CD14-positive monocyte (primary cell): ENCODE measurements around the gene SOHLH1. TPM values are rescaled to one million over a fixed set of nuclear protein-coding genes. Genes with fewer than 3 reads are reported as not detected.

ENCODE experiments used
- DNase-seq, 3 donors: peaks; one replicate each; pipeline ENCODE4 v3.0.0-alpha.2; 2011 to 2022
- H2AFZ ChIP-seq: 2 replicates; pipeline ENCODE4 v1.6.0; 2012; ENCODE audit warnings: mild to moderate bottlenecking, low read depth, low read length, inconsistent platforms; ENCODE audit not compliant: insufficient read depth, poor library complexity, severe bottlenecking
- H3K27ac ChIP-seq, 2 donors: 1 replicate in 1 of 2; 2 replicates in 1 of 2; pipeline ENCODE4 v1.5.1; 2012 to 2013; ENCODE audit warnings: low read length in 2 of 2, control low read depth in 1 of 2, inconsistent platforms in 1 of 2, low read depth in 1 of 2, mild to moderate bottlenecking in 1 of 2
- H3K27me3 ChIP-seq, 2 donors: one replicate each; pipeline versions ENCODE4 v1.6.0 to v1.6.1; 2011 to 2013; ENCODE audit warnings: low read length in 2 of 2; ENCODE audit not compliant: control insufficient read depth in 2 of 2, insufficient read depth in 2 of 2
- H3K36me3 ChIP-seq, 2 donors: replicated peaks in 1 of 2; 1 replicate in 1 of 2; 2 replicates in 1 of 2; pipeline versions ENCODE4 v1.5.1 to v1.6.1; 2012 to 2013; ENCODE audit warnings: low read length in 2 of 2, control low read depth in 1 of 2, inconsistent platforms in 1 of 2, mild to moderate bottlenecking in 1 of 2; ENCODE audit not compliant: insufficient read depth in 2 of 2, control insufficient read depth in 1 of 2
- H3K4me1 ChIP-seq, 2 donors: 1 replicate in 1 of 2; 2 replicates in 1 of 2; pipeline versions ENCODE4 v1.5.1 to v1.6.1; 2012 to 2013; ENCODE audit warnings: low read length in 2 of 2, control low read depth in 1 of 2, inconsistent platforms in 1 of 2, mild to moderate bottlenecking in 1 of 2, moderate library complexity in 1 of 2; ENCODE audit not compliant: insufficient read depth in 2 of 2, control insufficient read depth in 1 of 2
- H3K4me2 ChIP-seq: replicated peaks from 2 replicates; pipeline ENCODE3; 2012; ENCODE audit warnings: low read length, moderate library complexity, mild to moderate bottlenecking; ENCODE audit not compliant: poor library complexity, severe bottlenecking; ENCODE audit errors: extremely low read depth
- H3K4me3 ChIP-seq, 3 experiments: fragments of 200-600 bp in 1 of 3; sonication (generic) in 1 of 3; replicated peaks in 1 of 3; 1 replicate in 2 of 3; 2 replicates in 1 of 3; pipeline ENCODE4 v1.5.1; 2011 to 2013; ENCODE audit warnings: low read length in 3 of 3, mild to moderate bottlenecking in 3 of 3, control low read depth in 2 of 3, low read depth in 2 of 3, inconsistent platforms in 1 of 3, moderate library complexity in 1 of 3
- H3K79me2 ChIP-seq: 2 replicates; pipeline ENCODE4 v1.6.0; 2012; ENCODE audit warnings: mild to moderate bottlenecking, control low read depth, inconsistent platforms, low read length, moderate library complexity; ENCODE audit not compliant: insufficient read depth
- H3K9ac ChIP-seq: 2 replicates; pipeline ENCODE4 v1.6.0; 2017; ENCODE audit warnings: low read length, mild to moderate bottlenecking; ENCODE audit not compliant: insufficient read depth, poor library complexity, severe bottlenecking
- H3K9me3 ChIP-seq, 2 donors: replicated peaks in 1 of 2; 1 replicate in 1 of 2; 2 replicates in 1 of 2; pipeline versions ENCODE4 v1.5.1 to v1.6.1; 2012 to 2013; ENCODE audit warnings: low read length in 2 of 2, control low read depth in 1 of 2; ENCODE audit not compliant: control insufficient read depth in 1 of 2, insufficient read depth in 1 of 2
- H4K20me1 ChIP-seq: 2 replicates; pipeline ENCODE4 v1.6.0; 2012; ENCODE audit warnings: mild to moderate bottlenecking, low read length, control low read depth, moderate library complexity; ENCODE audit not compliant: insufficient read depth
- H3K27ac Mint-ChIP-seq, 7 donors: one replicate each; pipeline ENCODE4 v1.8.0; 2020; ENCODE audit warnings: mild to moderate bottlenecking in 7 of 7, mixed read lengths in 7 of 7, moderate library complexity in 6 of 7, inconsistent platforms in 2 of 7
- H3K27me3 Mint-ChIP-seq, 3 donors: one replicate each; pipeline ENCODE4 v1.8.0; 2021 to 2022; ENCODE audit warnings: low read depth in 3 of 3, mild to moderate bottlenecking in 3 of 3, mixed read lengths in 3 of 3, moderate library complexity in 3 of 3, inconsistent platforms in 1 of 3
- H3K36me3 Mint-ChIP-seq, 2 donors: one replicate each; pipeline ENCODE4 v1.8.0; 2020; ENCODE audit warnings: mixed read lengths in 2 of 2, inconsistent platforms in 1 of 2, mild to moderate bottlenecking in 1 of 2
- H3K4me1 Mint-ChIP-seq: one replicate; pipeline ENCODE4 v1.8.0; 2020; ENCODE audit warnings: mild to moderate bottlenecking, mixed read lengths
- H3K4me3 Mint-ChIP-seq, 2 donors: one replicate each; pipeline ENCODE4 v1.8.0; 2020; ENCODE audit warnings: mild to moderate bottlenecking in 2 of 2, mixed read lengths in 2 of 2, moderate library complexity in 1 of 2
- H3K9me3 Mint-ChIP-seq, 7 donors: one replicate each; pipeline ENCODE4 v1.8.0; 2020 to 2022; ENCODE audit warnings: mixed read lengths in 7 of 7, mild to moderate bottlenecking in 6 of 7, moderate library complexity in 6 of 7, inconsistent platforms in 2 of 7
- CTCF ChIP-seq: fragments of 200-600 bp; IDR thresholded peaks from one replicate; pipeline ENCODE4 v1.8.0; 2022; ENCODE audit warnings: antibody characterized with exemption, mild to moderate bottlenecking
- WGBS: methylation state at CpG from one replicate; pipeline ENCODE4 v1.1.5; 2013; ENCODE audit warnings: missing lambda C conversion rate; ENCODE audit not compliant: insufficient coverage; 5-methylcytosine and 5-hydroxymethylcytosine counted together
- intact Hi-C, 2 donors: fragments of 100-400 bp; cut with micrococcal nuclease; formaldehyde crosslinking; loops; one replicate each; pipeline versions ENCODE4 v1.15.0 to v1.15.1; 2023
- polyA plus RNA-seq, 3 donors: library from polyadenylated mRNA; depleted of rRNA in 1 of 3; unstranded in 2 of 3; stranded (reverse) in 1 of 3; fragments of 300-500 nt in 2 of 3; fragments of >200 nt in 1 of 3; fragmentation: Illumina TruSeq in 2 of 3; gene quantifications; 1 replicate in 2 of 3; 2 replicates in 1 of 3; pipeline ENCODE4 v1.2.3, GENCODE V29; 2012 to 2021

Gene SOHLH1
- polyA plus RNA-seq, 3 donors: not detected

GRCh38 chr9:135689011-135689410, 10.3 kb downstream of the SOHLH1 start:
- no peaks in the 10 kb centered on the region for H3K4me1 ChIP-seq
- Mint-ChIP-seq H3K36me3 (no peaks in the 10 kb centered on the region), H3K4me1 (no peaks in the 10 kb centered on the region), H3K27ac (no peak overlapping the region), H3K4me3 (no peak overlapping the region), H3K9me3 (peaks cover 0 to 2% (median 0%) of the 10 kb centered on the region in 7 donors), H3K27me3 (peaks cover 0 to 1% (median 0%) of the 10 kb centered on the region in 3 donors)
- no peak for TF ChIP-seq CTCF
- no peak for DNase-seq
- H2AFZ ChIP-seq: no peak overlapping the region
- H3K27me3 ChIP-seq: no peaks in the 10 kb centered on the region
- H3K4me2 ChIP-seq: no peak overlapping the region
- H3K9me3 ChIP-seq: no peaks in the 10 kb centered on the region
- intact Hi-C loops: no loop called here
- no peaks in the 10 kb centered on the region for H3K36me3 ChIP-seq
- no peaks in the 10 kb centered on the region for H3K79me2 ChIP-seq
- H3K27ac ChIP-seq: no peak overlapping the region
- 92% methylated on average over 9 of the region's 10 CpGs for WGBS
- H4K20me1 ChIP-seq: no peaks in the 10 kb centered on the region
- no peak overlapping the region for H3K9ac ChIP-seq
- no peak overlapping the region for H3K4me3 ChIP-seq

- Mint-ChIP-seq H3K4me3 (no peak overlapping the region), H3K36me3 (no peaks in the 10 kb centered on the region), H3K27me3 (no peaks in the 10 kb centered on the region), H3K27ac (no peak overlapping the region), H3K9me3 (peaks cover 0 to 2% (median 0%) of the 10 kb centered on the region in 7 donors), H3K4me1 (no peaks in the 10 kb centered on the region)
- Histone ChIP-seq H4K20me1 (no peaks in the 10 kb centered on the region), H2AFZ (no peak overlapping the region), H3K9me3 (no peaks in the 10 kb centered on the region), H3K36me3 (no peaks in the 10 kb centered on the region), H3K4me3 (no peak overlapping the region), H3K4me1 (no peaks in the 10 kb centered on the region), H3K9ac (no peak overlapping the region), H3K4me2 (no peak overlapping the region), H3K79me2 (no peaks in the 10 kb centered on the region), H3K27ac (no peak overlapping the region), H3K27me3 (no peaks in the 10 kb centered on the region)
- 91% methylated on average over 15 of the region's 15 CpGs for WGBS
- no peak for DNase-seq
- no peak for TF ChIP-seq CTCF
- intact Hi-C loops: no loop called here
These were observed 12.1 kb downstream of the SOHLH1 start for GRCh38 chr9:135687216-135687615.
